Pulmonary artery endothelial cell (primary cell): ENCODE data around the gene SYMPK. TPM values are rescaled to one million over a fixed set of nuclear protein-coding genes. Genes with fewer than 3 reads are reported as not detected.
"Not testable (repeated sequence)": the region's sequence is repeated elsewhere in the genome, so short reads cannot be mapped to it uniquely, and the experiment has no call there.

Experiments
- DNase-seq: peaks from one replicate; pipeline ENCODE4 v3.0.0-alpha.2; 2011; ENCODE audit warnings: low read depth, low spot score
- total RNA-seq: library from RNA; depleted of rRNA; stranded (reverse); fragments of >200 nt; gene quantifications from 2 replicates; pipeline ENCODE4 v1.2.3, GENCODE V29; 2014

SYMPK gene
- 34.1 and 43.3 TPM in 2 replicates for total RNA-seq

DNA sequence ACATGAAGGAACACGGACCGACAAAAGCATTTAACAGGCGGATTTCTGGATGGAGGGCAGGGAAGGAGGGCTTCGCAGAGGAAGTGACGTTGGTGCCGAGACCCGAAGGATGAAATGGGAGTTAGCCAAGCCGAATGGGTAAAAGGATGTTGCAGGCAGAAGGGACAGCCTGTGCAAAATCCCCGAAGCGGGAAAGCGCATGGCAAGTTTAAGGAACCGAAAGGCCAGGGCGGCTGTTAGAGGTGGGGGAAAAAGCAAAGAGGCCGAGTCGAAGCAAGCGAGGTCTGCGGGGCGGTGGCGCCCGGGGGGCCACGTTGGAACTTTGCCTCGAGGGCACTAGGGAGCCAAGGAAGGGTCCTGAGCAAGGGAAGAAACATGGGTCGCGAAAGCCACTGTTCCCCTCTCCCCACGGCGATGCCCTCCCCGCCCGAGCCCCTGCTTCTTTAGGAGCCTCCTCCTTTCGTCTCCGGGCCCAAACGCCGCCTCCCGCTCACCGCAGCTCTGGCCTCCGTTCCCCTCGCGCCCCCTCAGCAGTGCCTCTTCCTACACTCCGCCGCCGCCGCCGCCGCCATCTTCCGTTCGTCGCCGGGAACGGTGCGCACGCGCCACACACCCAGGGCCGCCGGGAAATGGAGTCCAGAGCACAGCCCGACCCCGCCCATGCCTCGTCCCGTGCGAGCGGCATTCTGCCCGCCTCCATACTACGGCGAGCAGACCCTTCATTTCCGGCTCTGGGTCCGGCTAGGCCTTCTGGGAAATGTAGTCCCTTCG is at the start of gene SYMPK:
TSS of gene SYMPK (minus strand) at position 584 of the 771 bp plus-strand sequence. CDS start 8,652 bp downstream, outside the sequence.
- peak; percentile 92 for DNase-seq

GRCh38 chr19:45911291-45911690 is 48.3 kb upstream of the SYMPK start:
- DNase-seq: no peak

- DNase-seq: no peak
Observed at GRCh38 chr19:45908956-45909355, 46.0 kb upstream of the SYMPK start.

DNA sequence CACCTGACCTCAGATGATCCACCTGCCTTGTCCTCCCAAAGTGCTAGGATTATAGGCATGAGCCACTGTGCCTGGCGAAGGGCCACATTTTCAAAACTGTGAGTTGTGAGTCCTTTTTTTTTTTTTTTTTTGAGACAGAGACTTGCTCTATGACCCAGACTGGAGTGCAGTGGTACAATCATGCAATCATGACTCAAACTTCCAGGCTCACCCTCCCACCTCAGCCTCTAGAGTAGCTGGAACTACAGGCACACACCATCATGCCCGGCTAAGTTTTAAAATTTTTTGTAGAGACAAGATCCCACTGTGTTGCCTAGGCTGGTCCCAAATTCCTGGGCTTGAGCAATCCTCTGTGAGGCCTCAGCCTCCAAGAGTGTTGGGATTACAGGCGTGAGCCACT is 43.3 kb upstream of the SYMPK start:
- no peak for DNase-seq

- DNase-seq: no peak
Observed at GRCh38 chr19:45905011-45905410, 42.1 kb upstream of the SYMPK start.

DNA sequence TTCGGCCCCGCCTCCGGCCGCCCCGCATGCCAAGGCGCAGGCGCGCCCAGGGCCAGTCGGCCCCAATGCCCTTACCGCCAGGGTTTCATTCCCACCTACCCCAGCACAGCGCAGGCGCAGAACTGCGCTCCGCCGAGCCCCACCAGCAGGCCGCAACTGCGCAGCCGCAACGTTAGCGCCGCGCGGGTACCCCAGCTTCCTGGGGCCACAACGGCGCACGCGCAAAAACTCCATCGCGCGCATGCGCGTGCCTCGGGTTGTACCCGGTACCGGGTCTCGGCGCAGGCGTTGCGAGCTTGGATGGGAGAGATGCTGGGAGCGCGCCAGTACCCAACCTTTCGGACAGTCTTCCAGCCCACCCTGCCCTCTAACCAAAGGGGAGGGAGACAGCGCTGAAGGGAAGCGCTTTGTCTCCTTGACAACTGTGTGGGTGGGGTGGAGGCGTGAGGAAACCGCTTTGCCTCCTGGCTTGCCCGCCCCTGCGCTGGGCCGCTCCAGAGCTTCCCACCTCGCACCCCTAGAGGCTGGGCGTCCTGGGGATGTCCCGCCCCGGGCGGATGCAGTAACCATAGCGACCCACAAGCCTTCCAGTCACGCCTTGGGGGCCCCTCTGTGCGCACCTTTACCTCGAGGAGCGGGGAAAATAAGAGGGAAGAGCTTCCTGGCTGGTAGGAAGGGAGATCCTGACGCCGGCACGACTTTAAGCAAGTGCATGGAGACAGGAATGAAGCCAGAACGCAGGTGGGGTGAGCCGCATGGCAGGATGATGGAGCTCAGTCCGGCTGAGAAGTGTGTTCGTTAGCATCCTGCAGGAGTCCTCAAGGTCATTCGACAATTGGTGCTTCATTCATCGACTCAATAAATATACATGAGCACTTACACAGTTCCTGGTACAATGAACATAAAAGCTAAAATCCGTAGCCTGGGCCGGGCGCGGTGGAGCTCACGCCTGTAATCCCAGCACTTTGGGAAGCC is 40.0 kb upstream of the SYMPK start:
- peak; percentile 79 for DNase-seq

DNA sequence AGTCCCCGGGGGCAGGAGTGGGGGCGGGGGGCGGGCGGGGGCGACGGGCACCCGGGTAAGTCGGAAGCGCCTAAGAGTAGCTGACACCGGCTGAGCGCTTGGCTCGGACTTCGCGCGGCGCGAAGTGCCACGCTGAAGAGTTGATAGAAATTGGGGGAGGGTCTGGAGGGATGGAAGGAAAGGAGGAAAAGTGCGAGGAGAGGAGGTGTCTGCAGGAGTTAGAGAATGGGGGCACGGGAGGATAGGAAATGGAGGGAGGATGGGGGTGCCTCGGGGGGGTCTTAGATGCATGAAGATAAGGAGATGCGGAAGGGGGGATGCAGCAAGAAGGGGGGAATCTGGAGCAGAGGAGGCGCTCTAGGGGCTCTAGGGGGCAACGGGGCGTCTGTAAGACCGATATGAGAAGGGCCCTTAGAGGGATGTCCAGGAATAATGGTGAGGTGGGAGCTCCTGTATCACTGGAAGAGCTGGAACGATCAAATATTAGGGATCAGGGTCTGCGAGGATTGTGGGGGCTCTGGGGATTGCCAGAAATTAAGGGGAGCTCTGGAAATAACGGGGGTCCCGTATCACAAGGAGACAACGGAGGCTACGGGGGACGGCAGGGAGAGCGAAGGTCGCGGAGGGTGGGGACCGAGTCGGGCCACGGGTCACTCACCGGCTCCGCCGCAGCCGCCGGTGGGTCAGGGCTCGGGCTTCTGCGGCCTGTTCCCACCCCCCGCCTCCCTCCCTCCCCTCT is 39.1 kb upstream of the SYMPK start, which contains the start of gene MYPOP:
TSS of gene MYPOP (minus strand) at position 702 of the 739 bp plus-strand sequence. CDS start 840 bp downstream, outside the sequence.
- DNase-seq: no peak

- DNase-seq: no peak
Observed at GRCh38 chr19:45901432-45901911, 38.5 kb upstream of the SYMPK start.

DNA sequence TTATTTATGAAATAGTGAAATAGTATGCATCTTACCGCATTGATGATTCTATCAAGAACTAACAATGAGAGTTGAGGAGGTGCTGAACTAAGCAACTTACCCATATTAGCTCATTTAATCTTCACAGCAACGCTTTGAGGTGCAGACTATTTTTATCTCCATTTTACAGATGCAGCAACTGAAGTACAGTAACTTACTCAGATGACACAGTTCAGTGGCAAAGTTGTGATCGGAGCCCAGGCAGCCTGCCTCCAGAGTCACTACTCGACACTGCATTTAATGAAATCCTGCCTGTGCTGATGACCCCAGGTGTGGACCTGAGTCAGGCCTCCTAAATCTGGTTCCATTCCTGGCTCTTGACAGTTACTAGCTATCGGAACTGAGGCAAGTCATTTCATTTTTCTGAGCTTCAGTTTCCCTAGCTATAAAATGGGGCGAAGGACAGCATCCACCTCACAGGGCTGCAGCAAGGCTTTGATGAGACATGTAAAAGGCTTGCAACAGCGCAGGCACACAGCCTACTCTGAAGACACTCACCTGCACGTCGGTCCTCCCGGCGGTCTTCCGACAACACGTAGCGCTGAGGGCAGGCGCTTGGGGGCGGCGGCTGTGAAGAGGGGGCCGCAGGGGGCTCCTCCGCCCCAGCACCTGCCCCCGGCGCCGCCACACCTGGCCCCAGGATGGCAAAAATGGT is 37.9 kb upstream of the SYMPK start:
- no peak for DNase-seq

- no peak for DNase-seq
Observed at GRCh38 chr19:45899919-45900589, 37.1 kb upstream of the SYMPK start.

GRCh38 chr19:45899253-45899652 is 36.3 kb upstream of the SYMPK start:
- DNase-seq: no peak

DNA sequence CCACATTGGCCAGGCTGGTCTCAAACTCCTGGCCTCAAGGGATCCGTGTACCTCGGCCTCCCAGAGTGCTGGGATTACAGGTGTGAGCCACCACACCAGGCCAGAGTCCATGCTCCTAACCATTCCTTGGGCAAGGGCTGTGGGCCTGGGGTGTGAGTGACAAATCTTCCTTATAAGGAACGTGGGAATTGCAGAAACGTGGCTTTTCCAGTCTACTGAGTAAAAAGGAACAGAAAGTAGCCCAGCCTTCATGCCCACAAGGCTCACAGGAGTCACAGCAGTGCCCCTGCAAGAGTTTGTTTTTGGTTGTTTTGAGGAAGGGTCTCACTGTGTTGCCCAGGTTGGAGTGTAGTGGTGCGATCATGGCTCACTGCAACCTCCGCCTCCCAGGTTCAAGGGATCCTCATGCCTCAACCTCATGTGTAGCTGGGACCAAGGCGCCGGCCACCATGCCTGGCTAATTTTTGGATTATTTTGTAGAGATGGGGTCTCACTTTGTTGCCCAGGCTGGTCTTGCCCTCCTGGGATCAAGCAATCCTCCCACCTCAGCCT is 34.4 kb upstream of the SYMPK start:
- DNase-seq: no peak

GRCh38 chr19:45895983-45896599 is 33.1 kb upstream of the SYMPK start:
- DNase-seq: not testable (repeated sequence)

DNA sequence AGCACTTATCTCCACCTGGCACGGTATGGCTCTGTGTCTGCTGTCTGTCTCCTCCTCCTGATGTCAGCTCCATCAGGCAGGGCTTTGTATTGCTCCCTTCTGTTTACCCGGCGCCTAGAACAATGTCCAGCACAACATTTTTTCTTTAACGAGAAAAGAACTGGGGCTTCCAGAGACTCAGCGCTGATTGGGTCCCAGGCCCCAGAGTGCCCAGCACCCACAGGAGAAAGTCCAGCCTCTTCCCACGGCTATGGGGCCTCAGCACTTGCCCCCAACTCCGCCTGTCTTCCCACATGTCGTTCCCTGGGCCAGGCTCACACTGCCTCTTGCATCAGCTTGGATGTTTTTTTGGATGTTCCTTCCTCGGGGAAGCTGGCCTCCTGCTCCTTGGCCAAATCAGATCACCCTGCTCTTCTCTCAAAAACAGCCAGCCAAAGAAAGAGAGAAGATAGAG is 32.6 kb upstream of the SYMPK start:
- no peak for DNase-seq

GRCh38 chr19:45890877-45891276 is 27.9 kb upstream of the SYMPK start:
- DNase-seq: no peak

- no peak for DNase-seq
Observed at GRCh38 chr19:45889210-45889885, 26.4 kb upstream of the SYMPK start.

- DNase-seq: no peak
Observed at GRCh38 chr19:45887200-45887710, 24.3 kb upstream of the SYMPK start.

- DNase-seq: peak; percentile 74
Observed at GRCh38 chr19:45886427-45887199, 23.7 kb upstream of the SYMPK start.
